Activated T-cell treated with anti-CD3 and anti-CD28 coated beads for 24 hours (primary cell): ENCODE data around the gene PROP1.
"Not testable (repeated sequence)": the region's sequence is repeated elsewhere in the genome, so short reads cannot be mapped to it uniquely, and the experiment has no call there.

Experiments
- DNase-seq: peaks from one replicate; pipeline ENCODE4 v3.0.0-alpha.2; 2020; ENCODE audit warnings: low read depth

Gene PROP1

GRCh38 chr5:177982072-177982727, 13.8 kb downstream of the PROP1 start:
- DNase-seq, result no peak

DNA sequence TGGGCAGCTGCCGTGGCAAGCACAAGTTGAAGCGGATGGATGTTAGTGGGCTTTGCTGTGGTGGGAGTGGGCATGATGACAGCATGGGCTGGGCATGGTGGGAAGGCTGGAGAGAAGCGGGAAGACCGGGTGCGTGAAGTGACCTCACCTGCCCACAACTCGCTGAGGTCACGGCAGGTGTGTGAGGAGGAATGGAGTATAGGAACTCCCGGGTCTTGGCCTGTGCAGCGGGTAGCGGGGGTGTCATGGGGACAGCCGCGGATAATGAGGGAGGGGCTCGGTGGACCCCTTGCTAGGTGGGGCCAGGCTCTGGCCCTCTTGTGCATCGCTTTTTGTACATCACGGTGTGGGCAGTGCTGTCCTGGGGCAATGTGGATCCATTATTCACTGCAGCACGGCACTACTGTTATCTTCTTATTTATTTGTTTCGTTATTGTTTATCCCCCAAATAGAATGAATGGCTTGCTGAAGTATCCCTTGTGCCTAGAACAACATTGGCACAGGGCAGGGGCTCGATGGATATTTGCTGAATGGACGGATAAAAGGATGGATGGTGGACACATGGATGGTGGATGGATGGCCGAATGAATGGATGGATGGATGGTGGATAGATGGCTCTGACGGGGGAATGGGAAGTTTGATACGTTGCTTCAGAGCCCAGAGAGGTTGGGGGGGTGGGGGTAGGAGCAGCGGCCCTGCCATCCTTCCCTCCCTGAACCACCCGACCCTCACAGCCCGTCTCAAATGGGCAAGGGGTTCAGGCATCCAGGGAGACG, 14.6 kb downstream of the PROP1 start:
- no peak for DNase-seq

DNA sequence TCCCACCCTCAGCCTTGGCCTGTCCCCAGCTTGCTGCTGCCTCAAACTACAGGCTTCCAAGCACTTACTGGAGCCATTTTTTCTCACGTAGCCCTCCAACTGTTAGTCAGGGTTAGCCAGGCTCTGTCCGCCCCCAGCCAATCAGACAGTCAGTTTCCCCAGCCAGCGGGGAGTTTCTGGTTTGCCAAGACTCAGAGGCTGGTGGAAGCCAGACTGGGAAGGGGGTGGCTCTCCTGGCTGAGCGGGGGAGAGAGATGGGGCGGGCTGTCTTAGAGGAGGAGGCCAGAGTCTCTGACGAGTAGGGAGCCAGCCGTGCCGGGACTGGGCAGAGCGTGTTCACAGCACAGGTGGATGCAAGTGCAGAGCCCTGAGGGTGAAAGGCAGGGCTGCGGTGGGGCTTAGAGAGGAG, 15.3 kb downstream of the PROP1 start:
- no peak for DNase-seq

GRCh38 chr5:177977600-177977999, 18.4 kb downstream of the PROP1 start:
- not testable (repeated sequence) for DNase-seq

GRCh38 chr5:177973066-177973635, 22.9 kb downstream of the PROP1 start:
- no peak for DNase-seq

GRCh38 chr5:177972613-177973012, 23.4 kb downstream of the PROP1 start:
- no peak for DNase-seq

DNA sequence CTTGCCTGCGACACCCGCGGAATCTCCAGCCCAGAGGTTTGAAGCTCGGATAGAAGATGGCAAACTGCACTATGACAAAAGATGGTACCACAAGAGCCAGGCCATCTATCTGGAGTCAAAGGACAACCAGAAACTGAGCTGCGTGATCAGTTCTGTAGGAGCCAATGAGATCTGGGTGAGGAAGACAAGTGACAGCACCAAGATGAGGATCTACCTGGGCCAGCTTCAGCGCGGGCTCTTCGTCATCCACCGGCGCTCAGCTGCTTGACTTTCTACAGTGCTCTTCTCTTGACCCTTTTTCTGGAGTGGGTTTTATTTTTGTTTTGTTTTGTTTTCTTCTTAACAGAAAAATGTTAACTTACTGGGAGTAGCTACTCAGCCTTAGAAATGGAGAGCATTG, 24.0 kb downstream of the PROP1 start:
- not testable (repeated sequence) for DNase-seq

DNA sequence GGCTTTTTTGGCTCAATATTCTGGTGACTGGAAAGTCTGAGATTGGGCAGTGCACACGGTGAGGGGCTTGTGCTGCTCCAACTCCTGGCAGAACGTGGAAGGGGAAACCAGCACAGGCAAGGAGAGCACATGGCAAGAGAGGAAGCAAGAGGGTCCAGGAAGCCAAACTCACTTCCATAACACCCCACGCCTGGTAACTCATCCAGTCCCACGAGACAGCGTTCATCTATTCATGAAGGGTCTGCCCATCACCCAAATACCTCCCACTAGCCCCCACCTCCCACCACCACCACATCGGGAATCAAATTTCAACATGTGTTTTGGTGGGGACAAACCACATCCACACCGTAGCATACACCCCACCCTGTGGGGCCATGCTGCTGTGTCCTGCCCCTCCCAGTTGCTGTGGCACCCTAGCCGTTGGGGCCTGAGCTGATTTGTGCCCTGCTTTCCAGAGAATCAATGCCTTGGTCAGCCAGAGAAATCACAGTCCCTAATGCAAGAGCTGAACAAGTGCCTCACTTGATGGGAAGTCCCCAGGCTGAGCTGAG, 27.3 kb downstream of the PROP1 start:
- no peak for DNase-seq

DNA sequence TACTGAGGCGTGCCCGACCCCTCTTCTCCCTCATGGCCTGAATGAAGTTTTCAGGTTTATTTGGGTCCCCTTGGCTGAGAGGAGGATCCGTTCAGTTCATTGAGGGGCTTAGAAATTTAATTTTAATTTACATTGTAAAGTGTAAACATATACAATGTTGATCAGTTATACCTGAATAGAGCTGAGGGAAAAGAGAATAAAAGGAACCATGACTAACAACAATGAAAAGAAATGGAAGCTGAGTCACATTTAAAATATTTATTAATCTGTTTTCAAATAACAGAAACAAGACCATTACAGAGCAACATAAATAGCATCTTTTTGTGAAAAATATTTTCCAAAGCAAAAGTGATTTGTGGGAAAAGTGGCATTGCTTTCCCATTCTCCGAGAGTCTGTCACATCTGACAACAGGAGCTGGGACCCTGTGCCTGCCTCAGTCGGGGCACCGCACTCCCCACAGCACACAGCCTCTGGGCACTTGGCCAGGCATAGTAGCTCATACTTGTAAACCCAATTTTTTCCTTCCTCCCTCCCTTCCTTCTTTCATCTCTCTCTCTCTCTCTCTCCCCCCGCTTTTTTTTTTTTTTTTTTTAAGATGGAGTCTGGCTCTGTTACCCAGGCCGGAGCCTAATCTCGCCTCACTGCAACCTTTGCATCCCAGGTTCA, 28.7 kb downstream of the PROP1 start:
- no peak for DNase-seq

- DNase-seq, result no peak
Measured at GRCh38 chr5:177966839-177967166, 29.2 kb downstream of the PROP1 start.

- DNase-seq, result no peak
Measured at GRCh38 chr5:177966009-177966838, 29.8 kb downstream of the PROP1 start.

DNA sequence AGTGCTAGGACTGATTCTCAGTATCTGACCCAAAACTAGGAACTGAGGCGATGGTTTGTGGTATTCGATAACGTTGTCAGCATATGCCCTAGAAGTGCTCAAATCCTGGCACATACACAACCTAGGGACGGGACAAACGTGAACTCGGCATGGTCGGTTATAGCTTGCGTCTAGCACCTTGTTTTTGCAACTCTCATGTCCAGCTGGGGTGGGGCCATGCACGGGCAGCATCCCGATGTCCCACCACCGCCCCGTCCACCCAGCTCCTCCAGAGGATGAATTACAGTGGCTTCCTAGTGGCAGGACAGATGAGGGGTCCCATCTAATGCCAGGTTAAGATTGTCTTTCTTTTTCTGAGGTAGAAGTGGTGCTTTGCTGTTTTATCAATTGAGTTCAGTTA, 31.6 kb downstream of the PROP1 start:
- DNase-seq, result no peak

DNA sequence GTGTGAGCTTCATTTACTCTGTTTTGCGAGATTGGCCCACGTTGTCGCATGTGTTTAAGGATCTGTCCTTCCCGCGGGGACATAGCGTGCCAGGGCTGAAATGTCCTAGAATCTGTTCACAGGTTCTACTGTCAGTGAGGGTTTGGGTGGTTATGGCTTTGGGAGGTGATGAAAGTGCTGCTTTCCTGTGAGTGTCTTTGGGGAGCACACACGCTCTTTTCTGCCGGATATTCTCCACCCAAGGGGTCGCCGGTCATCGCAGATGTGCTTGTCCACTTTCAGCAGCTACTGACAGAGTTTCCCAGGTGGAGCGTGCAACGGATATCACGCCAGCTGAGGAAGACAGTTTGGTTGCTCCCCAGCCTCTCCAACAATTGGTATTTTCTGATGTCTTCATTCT, 32.1 kb downstream of the PROP1 start:
- no peak for DNase-seq

GRCh38 chr5:177959315-177959714, 36.7 kb downstream of the PROP1 start:
- no peak for DNase-seq

- DNase-seq, result no peak
Measured at GRCh38 chr5:177958696-177959095, 37.3 kb downstream of the PROP1 start.

DNA sequence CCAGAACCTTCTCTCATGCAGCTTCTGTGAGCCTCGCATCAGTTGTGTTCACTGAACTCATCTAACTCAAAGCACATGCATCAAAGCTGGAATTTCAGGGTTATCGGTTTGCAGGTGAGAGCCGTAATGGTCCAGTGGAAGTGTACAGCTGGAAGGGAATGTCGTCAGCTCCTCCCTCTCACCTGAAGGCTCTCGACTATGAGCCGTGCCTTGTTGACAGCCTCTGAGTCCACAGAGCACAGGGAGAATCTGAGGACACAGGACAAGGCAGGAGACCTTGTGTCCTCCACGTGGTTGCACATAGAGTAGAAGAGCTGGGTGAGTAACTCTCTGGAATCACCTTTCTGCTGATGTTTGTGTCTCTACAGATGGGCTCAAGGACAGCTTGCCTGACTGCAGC, 38.8 kb downstream of the PROP1 start:
- no peak for DNase-seq

GRCh38 chr5:177953101-177953500, 42.9 kb downstream of the PROP1 start:
- not testable (repeated sequence) for DNase-seq

DNA sequence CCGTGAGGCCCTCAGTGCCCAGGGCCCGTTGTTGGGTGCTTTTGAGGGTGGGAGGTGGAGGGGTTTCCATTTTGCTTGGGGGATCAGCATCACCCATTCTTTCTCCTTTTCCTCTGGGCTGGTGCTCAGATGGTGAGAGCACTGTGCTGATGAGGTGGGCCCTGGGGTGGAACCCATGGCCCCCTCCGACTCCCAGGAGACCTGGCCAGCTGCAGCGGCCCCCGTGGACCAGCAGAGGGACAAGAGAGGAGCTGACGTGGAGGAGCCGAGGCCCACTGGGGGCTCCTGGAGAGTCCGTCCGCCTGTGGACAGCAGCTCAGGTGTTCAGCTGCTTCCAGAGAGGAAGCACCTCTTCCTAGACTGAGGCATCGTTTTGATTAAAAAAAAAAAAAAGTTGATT, 46.4 kb downstream of the PROP1 start:
- not testable (repeated sequence) for DNase-seq

GRCh38 chr5:177949065-177949464, 47.0 kb downstream of the PROP1 start:
- not testable (repeated sequence) for DNase-seq

GRCh38 chr5:177947912-177948311, 48.1 kb downstream of the PROP1 start:
- not testable (repeated sequence) for DNase-seq

DNA sequence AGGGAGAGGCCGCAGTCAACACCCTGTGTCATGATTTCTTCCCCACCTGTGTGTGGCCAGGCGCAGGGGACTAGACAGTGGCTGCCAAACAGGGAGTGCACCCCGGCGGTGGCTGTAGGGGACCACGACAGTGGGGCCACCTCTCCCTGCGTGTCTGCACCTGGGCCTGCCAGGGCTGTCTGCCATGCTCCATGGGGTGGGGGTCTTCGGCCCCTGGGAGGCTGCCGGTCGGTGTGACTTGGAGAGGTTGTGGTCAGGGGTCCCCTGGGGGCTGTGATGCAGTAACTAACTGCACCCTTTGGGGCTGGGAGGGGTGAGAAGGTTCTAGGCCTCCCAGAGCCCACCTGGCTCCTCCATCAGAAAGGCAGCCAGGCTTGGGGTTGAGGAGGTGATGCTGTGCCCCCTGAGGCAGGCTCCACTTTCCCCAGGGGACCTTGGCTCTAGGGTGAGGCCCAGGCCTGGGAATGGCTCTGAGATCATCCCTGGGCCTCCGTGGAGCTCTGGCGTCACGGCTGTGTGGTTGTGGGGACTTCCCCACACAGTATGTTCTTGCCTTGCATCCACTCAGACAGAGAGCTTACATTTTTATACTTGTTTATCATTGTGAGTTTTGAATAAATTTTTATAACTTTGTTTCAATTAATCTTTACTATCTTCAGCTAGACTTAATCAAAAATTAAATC, 50.3 kb downstream of the PROP1 start:
- DNase-seq, result not testable (repeated sequence)
